Measurements from ENCODE around the gene PLXNA2. TPM values are rescaled to one million over a fixed set of nuclear protein-coding genes. Genes with fewer than 3 reads are reported as not detected.

Gene PLXNA2
- total and polyA plus RNA-seq, 2 donors (not counting 1 experiment from before 2014, with no cell fraction given): 0.31 to 1.2 TPM

DNA sequence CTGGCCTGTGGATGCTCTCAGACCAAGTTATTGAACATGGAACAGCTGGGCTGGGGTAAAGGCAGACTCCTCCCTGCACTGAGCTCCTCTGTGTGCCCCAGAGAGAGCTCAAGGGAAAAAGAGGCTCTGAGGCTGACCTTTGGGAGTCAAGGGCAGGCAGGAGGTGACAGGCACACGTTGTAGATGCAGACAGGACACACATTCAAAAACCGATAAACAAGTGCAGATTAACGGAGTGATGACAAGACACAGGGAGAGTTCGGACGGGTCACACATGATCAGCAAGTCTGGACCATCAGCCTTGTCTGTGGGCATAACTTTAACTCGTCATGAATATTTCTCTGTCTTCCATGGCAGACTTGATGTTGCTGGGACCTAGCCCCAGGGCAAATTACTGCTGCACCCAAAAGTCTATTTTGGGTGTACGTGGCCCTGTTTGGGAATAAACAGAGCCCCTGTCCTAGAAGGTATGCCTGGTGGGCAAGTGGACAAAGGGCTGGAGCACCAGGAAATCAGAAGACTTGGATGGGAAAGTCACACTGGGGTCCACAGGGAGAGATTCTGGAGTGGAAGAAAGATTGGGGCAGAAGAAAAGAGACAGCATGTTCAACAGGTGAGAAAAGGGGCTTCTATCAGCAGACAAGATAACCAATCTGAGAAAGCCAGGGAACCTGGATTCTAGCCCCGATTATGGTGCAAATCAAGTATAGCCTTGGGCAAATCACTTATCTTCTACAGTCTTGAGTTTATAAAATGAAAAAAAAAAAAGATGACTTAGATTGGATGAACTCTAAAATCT is 74.9 kb downstream of the PLXNA2 start:
- Mint-ChIP-seq H3K27me3 (peaks cover 16% of the 10 kb centered on the region), H3K9me3 (ENCODE audit: insufficient read depth) (no peaks in the 10 kb centered on the region), H3K4me1 (peaks cover 3% of the 10 kb centered on the region), H3K27ac (no peak overlapping the region), H3K4me3 (no peak overlapping the region)
- H2AFZ ChIP-seq (ENCODE audit: insufficient read depth, low read depth, low read length, poor library complexity, severe bottlenecking): no peak overlapping the region
- H3K36me3 ChIP-seq (replicated peaks in 1 of 2; ENCODE audit: control extremely low read depth in 1 of 2, control insufficient read depth in 1 of 2, extremely low read depth in 1 of 2, insufficient read depth in 2 of 2, low read length in 1 of 2): no peaks in the 10 kb centered on the region
- no peaks in the 10 kb centered on the region for H3K9me3 ChIP-seq (ENCODE audit: control extremely low read depth in 1 of 3, control insufficient read depth in 2 of 3, insufficient read depth in 1 of 3, low read length in 2 of 3)
- TF ChIP-seq, protein P1, sequence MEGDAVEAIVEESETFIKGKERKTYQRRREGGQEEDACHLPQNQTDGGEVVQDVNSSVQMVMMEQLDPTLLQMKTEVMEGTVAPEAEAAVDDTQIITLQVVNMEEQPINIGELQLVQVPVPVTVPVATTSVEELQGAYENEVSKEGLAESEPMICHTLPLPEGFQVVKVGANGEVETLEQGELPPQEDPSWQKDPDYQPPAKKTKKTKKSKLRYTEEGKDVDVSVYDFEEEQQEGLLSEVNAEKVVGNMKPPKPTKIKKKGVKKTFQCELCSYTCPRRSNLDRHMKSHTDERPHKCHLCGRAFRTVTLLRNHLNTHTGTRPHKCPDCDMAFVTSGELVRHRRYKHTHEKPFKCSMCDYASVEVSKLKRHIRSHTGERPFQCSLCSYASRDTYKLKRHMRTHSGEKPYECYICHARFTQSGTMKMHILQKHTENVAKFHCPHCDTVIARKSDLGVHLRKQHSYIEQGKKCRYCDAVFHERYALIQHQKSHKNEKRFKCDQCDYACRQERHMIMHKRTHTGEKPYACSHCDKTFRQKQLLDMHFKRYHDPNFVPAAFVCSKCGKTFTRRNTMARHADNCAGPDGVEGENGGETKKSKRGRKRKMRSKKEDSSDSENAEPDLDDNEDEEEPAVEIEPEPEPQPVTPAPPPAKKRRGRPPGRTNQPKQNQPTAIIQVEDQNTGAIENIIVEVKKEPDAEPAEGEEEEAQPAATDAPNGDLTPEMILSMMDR (IDR thresholded peaks at IDR 0.05): no peak
- no peak for TF ChIP-seq EZH2 (IDR thresholded peaks at IDR 0.05; ENCODE audit: borderline replicate concordance, insufficient read depth, low read depth, low read length, poor library complexity, severe bottlenecking)
- WGBS (ENCODE audit: insufficient coverage): 74% methylated on average over 7 of the region's 8 CpGs
- H3K9ac ChIP-seq (ENCODE audit: low read length): no peak overlapping the region
- H4K20me1 ChIP-seq (ENCODE audit: control insufficient read depth, insufficient read depth, low read length, poor library complexity, severe bottlenecking): no peaks in the 10 kb centered on the region
- H3K79me2 ChIP-seq (ENCODE audit: control insufficient read depth, insufficient read depth, low read length): no peaks in the 10 kb centered on the region
- H3K4me1 ChIP-seq (ENCODE audit: control insufficient read depth in 2 of 2, insufficient read depth in 2 of 2, low read length in 2 of 2): no peaks in the 10 kb centered on the region
- CTCF ChIA-PET: interaction anchor here (0.6 kb wide), 1 partner anchor 16 kb away, joined by 3 read pairs; no protein-coding TSS in a partner anchor
- no peak overlapping the region for H3K4me3 ChIP-seq (ENCODE audit: control extremely low read depth in 1 of 5, extremely low read depth in 1 of 5, insufficient read depth in 1 of 5, low read depth in 2 of 5, low read length in 4 of 5)
- no peak overlapping the region for H3K27ac ChIP-seq (ENCODE audit: low read length in 2 of 2)
- intact Hi-C loops (cut with micrococcal nuclease): no loop called here
- POLR2A ChIA-PET: no interaction called here
- ATAC-seq (ENCODE audit: low read depth) (no peak), DNase-seq (no peak)
- peaks cover 0 to 2% (median 0%) of the 10 kb centered on the region in 4 experiments for H3K27me3 ChIP-seq (replicated peaks in 1 of 4; ENCODE audit: control extremely low read depth in 1 of 4, control insufficient read depth in 3 of 4, insufficient read depth in 4 of 4, low read length in 3 of 4)
- no peak overlapping the region for H3K4me2 ChIP-seq (replicated peaks; ENCODE audit: low read depth, low read length, poor library complexity, severe bottlenecking)

DNA sequence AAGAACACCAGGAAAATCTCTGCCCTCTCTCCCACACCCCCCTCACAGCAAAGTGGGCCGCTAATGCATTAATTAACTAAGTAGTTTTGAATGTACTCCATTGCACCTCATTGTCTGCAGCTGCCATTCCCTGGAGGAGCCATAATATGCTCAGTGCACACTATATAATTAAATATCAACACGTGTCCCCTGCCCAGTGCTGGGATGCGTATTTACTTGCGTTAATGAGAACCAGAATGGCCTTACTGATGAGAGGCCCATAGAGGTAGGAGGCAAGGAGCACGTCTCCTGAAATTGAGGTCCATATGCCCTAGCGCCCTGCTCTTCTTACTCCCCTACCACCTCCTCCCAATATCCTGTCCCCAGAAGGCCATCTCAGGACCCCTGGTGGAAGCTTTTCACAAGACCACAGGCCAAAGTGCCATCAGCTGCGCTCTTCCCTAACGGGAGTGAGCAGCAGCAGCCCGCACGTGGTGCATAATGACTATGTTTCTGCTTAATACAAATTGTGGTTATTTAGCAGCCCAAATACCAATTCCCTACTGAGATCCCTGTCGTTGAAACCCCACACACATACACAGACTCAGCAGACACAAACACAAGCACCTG is 76.8 kb downstream of the PLXNA2 start:
- Histone ChIP-seq H3K79me2 (ENCODE audit: control insufficient read depth, insufficient read depth, low read length) (no peaks in the 10 kb centered on the region), H3K36me3 (replicated peaks in 1 of 2; ENCODE audit: control extremely low read depth in 1 of 2, control insufficient read depth in 1 of 2, extremely low read depth in 1 of 2, insufficient read depth in 2 of 2, low read length in 1 of 2) (no peaks in the 10 kb centered on the region), H3K9me3 (ENCODE audit: control extremely low read depth in 1 of 3, control insufficient read depth in 2 of 3, insufficient read depth in 1 of 3, low read length in 2 of 3) (no peaks in the 10 kb centered on the region), H3K27ac (ENCODE audit: low read length in 2 of 2) (no peak overlapping the region), H3K27me3 (replicated peaks in 1 of 4; ENCODE audit: control extremely low read depth in 1 of 4, control insufficient read depth in 3 of 4, insufficient read depth in 4 of 4, low read length in 3 of 4) (peaks cover 0 to 2% (median 0%) of the 10 kb centered on the region in 4 experiments), H4K20me1 (ENCODE audit: control insufficient read depth, insufficient read depth, low read length, poor library complexity, severe bottlenecking) (no peaks in the 10 kb centered on the region), H3K4me1 (ENCODE audit: control insufficient read depth in 2 of 2, insufficient read depth in 2 of 2, low read length in 2 of 2) (no peaks in the 10 kb centered on the region), H3K9ac (ENCODE audit: low read length) (no peak overlapping the region), H3K4me2 (replicated peaks; ENCODE audit: low read depth, low read length, poor library complexity, severe bottlenecking) (no peak overlapping the region), H2AFZ (ENCODE audit: insufficient read depth, low read depth, low read length, poor library complexity, severe bottlenecking) (no peak overlapping the region), H3K4me3 (ENCODE audit: control extremely low read depth in 1 of 5, extremely low read depth in 1 of 5, insufficient read depth in 1 of 5, low read depth in 2 of 5, low read length in 4 of 5) (no peak overlapping the region)
- intact Hi-C loops (cut with micrococcal nuclease): no loop called here
- WGBS (ENCODE audit: insufficient coverage): 90% methylated on average over 5 of the region's 11 CpGs
- Mint-ChIP-seq H3K4me3 (no peak overlapping the region), H3K9me3 (ENCODE audit: insufficient read depth) (no peaks in the 10 kb centered on the region), H3K4me1 (peaks cover 3% of the 10 kb centered on the region), H3K27ac (no peak overlapping the region), H3K27me3 (peaks cover 28% of the 10 kb centered on the region)
- TF ChIP-seq, protein P1 (IDR thresholded peaks at IDR 0.05): no peak
- no peak for TF ChIP-seq EZH2 (IDR thresholded peaks at IDR 0.05; ENCODE audit: borderline replicate concordance, insufficient read depth, low read depth, low read length, poor library complexity, severe bottlenecking)
- CTCF ChIA-PET: no interaction called here
- POLR2A ChIA-PET: no interaction called here
- DNase-seq: no peak
- ATAC-seq (ENCODE audit: low read depth): no peak
